ENCODE results near the gene AMN. TPM values are rescaled to one million over a fixed set of nuclear protein-coding genes. Genes with fewer than 3 reads are reported as not detected.

The AMN gene
- total and polyA plus RNA-seq, 2 experiments from 2014 or later, result 169 to 247 TPM

GRCh38 chr14:102965971-102966655 lies 43.6 kb downstream of the AMN start:
- no peaks in the 10 kb centered on the region for H3K9me3 ChIP-seq (ENCODE audit: low read depth)
- H3K27me3 ChIP-seq, result no peaks in the 10 kb centered on the region
- TF ChIP-seq EZH2 (IDR thresholded peaks at IDR 0.05; ENCODE audit: borderline replicate concordance), result no peak
- TF ChIP-seq EZH2phosphoT487 (IDR thresholded peaks at IDR 0.05; ENCODE audit: low read depth, severe bottlenecking, unreplicated experiment), result no peak
- TF ChIP-seq, protein P1, sequence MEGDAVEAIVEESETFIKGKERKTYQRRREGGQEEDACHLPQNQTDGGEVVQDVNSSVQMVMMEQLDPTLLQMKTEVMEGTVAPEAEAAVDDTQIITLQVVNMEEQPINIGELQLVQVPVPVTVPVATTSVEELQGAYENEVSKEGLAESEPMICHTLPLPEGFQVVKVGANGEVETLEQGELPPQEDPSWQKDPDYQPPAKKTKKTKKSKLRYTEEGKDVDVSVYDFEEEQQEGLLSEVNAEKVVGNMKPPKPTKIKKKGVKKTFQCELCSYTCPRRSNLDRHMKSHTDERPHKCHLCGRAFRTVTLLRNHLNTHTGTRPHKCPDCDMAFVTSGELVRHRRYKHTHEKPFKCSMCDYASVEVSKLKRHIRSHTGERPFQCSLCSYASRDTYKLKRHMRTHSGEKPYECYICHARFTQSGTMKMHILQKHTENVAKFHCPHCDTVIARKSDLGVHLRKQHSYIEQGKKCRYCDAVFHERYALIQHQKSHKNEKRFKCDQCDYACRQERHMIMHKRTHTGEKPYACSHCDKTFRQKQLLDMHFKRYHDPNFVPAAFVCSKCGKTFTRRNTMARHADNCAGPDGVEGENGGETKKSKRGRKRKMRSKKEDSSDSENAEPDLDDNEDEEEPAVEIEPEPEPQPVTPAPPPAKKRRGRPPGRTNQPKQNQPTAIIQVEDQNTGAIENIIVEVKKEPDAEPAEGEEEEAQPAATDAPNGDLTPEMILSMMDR (IDR thresholded peaks at IDR 0.05; ENCODE audit: poor library complexity), result no peak
- H3K4me2 ChIP-seq, result no peak overlapping the region
- 98% methylated on average over 20 of the region's 20 CpGs for WGBS (ENCODE audit: low lambda C conversion rate, missing lambda C conversion rate)
- H3K4me1 ChIP-seq (ENCODE audit: insufficient read depth), result no peaks in the 10 kb centered on the region
- no peak overlapping the region for H3K27ac ChIP-seq
- no peak overlapping the region for H3K4me3 ChIP-seq
- H3K79me2 ChIP-seq, result no peaks in the 10 kb centered on the region
- no peak overlapping the region for H2AFZ ChIP-seq
- H3K9me2 ChIP-seq (replicated peaks; ENCODE audit: insufficient read depth), result no peaks in the 10 kb centered on the region
- no peaks in the 10 kb centered on the region for H3K36me3 ChIP-seq (replicated peaks; ENCODE audit: insufficient read depth, low read depth)
- no peak for DNase-seq (ENCODE audit: low spot score)
- no peaks in the 10 kb centered on the region for H4K20me1 ChIP-seq (ENCODE audit: insufficient read depth, poor library complexity, severe bottlenecking)

DNA sequence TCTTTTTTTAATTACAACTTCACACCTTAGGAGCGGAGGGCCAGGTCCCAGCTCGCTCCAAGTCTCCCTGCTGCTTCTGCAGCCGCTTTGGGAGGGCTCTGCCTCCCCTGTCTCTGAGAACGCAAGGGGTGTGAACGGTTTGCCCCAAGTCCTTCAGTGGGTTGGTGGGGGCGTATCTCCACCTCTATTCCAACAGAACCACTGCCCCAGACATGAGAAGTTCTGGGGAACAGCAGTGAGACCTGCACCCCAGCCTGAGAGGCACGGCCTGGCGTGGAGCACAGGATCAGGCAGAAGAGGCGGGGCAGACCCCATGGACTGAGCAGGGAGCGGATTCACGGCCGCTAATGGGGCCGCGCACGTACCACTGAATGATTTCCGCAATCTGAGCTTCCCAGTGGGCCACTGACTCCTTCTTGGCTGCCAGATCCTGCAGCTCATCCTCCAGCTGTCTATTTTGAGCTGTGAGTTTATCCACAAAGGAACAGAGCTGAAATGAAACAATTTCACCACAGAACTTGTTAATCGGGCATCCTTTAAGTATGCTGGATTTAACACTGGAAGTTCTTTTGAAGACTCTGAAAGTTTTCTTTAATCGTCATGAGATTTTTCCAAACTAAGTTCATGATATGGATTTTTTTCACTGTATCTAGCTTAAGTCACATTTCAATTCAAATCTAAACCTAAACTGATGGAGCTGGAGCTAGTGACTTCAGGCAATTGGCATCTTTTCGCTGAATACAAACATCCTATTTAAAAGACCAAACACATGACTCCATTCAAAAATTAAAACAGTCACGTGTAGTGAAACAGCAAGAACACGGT lies 44.4 kb downstream of the AMN start:
- DNase-seq (ENCODE audit: low spot score), result no peak
- Histone ChIP-seq H3K4me1 (ENCODE audit: insufficient read depth) (no peaks in the 10 kb centered on the region), H3K27ac (no peak overlapping the region), H3K79me2 (no peaks in the 10 kb centered on the region), H4K20me1 (ENCODE audit: insufficient read depth, poor library complexity, severe bottlenecking) (no peaks in the 10 kb centered on the region), H3K27me3 (no peaks in the 10 kb centered on the region), H3K36me3 (replicated peaks; ENCODE audit: insufficient read depth, low read depth) (no peaks in the 10 kb centered on the region), H3K9me2 (replicated peaks; ENCODE audit: insufficient read depth) (no peaks in the 10 kb centered on the region), H3K9me3 (ENCODE audit: low read depth) (no peaks in the 10 kb centered on the region), H2AFZ (no peak overlapping the region), H3K4me3 (no peak overlapping the region), H3K4me2 (no peak overlapping the region)
- TF ChIP-seq EZH2phosphoT487 (IDR thresholded peaks at IDR 0.05; ENCODE audit: low read depth, severe bottlenecking, unreplicated experiment), result no peak
- TF ChIP-seq EZH2 (IDR thresholded peaks at IDR 0.05; ENCODE audit: borderline replicate concordance), result no peak
- TF ChIP-seq, protein P1 (IDR thresholded peaks at IDR 0.05; ENCODE audit: poor library complexity), result no peak
- 94% methylated on average over 21 of the region's 21 CpGs for WGBS (ENCODE audit: low lambda C conversion rate, missing lambda C conversion rate)

DNA sequence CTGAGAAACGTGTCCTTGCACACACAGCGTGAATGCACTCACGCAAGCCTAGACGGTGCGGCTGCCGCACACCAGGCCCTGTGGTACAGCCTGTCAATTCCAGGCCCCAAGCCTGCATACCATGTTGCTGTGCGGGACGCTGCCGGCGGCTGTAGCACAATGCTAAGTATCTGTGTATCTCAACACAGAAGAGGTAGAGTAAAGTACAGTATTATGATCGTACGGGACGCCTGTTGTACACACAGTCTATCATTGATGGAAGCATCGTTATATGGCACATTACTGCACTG lies 45.0 kb downstream of the AMN start:
- H3K27me3 ChIP-seq, result no peaks in the 10 kb centered on the region
- DNase-seq (ENCODE audit: low spot score), result no peak
- H4K20me1 ChIP-seq (ENCODE audit: insufficient read depth, poor library complexity, severe bottlenecking), result no peaks in the 10 kb centered on the region
- no peaks in the 10 kb centered on the region for H3K36me3 ChIP-seq (replicated peaks; ENCODE audit: insufficient read depth, low read depth)
- no peaks in the 10 kb centered on the region for H3K9me2 ChIP-seq (replicated peaks; ENCODE audit: insufficient read depth)
- no peaks in the 10 kb centered on the region for H3K9me3 ChIP-seq (ENCODE audit: low read depth)
- no peak overlapping the region for H3K27ac ChIP-seq
- no peak overlapping the region for H3K4me3 ChIP-seq
- no peak overlapping the region for H2AFZ ChIP-seq
- WGBS (ENCODE audit: low lambda C conversion rate, missing lambda C conversion rate), result 93% methylated on average over 14 of the region's 14 CpGs
- no peaks in the 10 kb centered on the region for H3K79me2 ChIP-seq
- H3K4me1 ChIP-seq (ENCODE audit: insufficient read depth), result no peaks in the 10 kb centered on the region
- no peak for TF ChIP-seq EZH2 (IDR thresholded peaks at IDR 0.05; ENCODE audit: borderline replicate concordance)
- TF ChIP-seq, protein P1 (IDR thresholded peaks at IDR 0.05; ENCODE audit: poor library complexity), result no peak
- TF ChIP-seq EZH2phosphoT487 (IDR thresholded peaks at IDR 0.05; ENCODE audit: low read depth, severe bottlenecking, unreplicated experiment), result no peak
- H3K4me2 ChIP-seq, result no peak overlapping the region
